Neural progenitor cell (in vitro differentiated cells): ENCODE results near the gene NT5C2. TPM values are rescaled to one million over a fixed set of nuclear protein-coding genes. Genes with fewer than 3 reads are reported as not detected.
"Not testable (repeated sequence)": the region's sequence is repeated elsewhere in the genome, so short reads cannot be mapped to it uniquely, and the experiment has no call there.

Experiments
- DNase-seq: peaks from one replicate; pipeline ENCODE4 v3.0.0-alpha.2; 2016; ENCODE audit warnings: low spot score
- H2AFZ ChIP-seq: fragments of 200-600 bp; sonication (generic); replicated peaks from 2 replicates; pipeline ENCODE4 v1.6.1; 2016; ENCODE audit warnings: antibody characterized with exemption
- H3F3A ChIP-seq: fragments of 200-600 bp; sonication (generic); 2 replicates; pipeline ENCODE4 v1.6.1; 2016; ENCODE audit warnings: antibody characterized with exemption, low read depth
- H3K27ac ChIP-seq: fragments of 200-600 bp; sonication (generic); 2 replicates; pipeline ENCODE4 v1.5.1; 2016; ENCODE audit warnings: mild to moderate bottlenecking
- H3K27me3 ChIP-seq: fragments of 200-600 bp; sonication (generic); 2 replicates; pipeline ENCODE4 v1.6.1; 2016; ENCODE audit warnings: mild to moderate bottlenecking, moderate library complexity
- H3K36me3 ChIP-seq: fragments of 200-600 bp; sonication (generic); 2 replicates; pipeline ENCODE4 v1.5.1; 2016
- H3K4me1 ChIP-seq: fragments of 200-600 bp; sonication (generic); 2 replicates; pipeline ENCODE4 v1.6.1; 2016; ENCODE audit warnings: mixed run types
- H3K4me2 ChIP-seq: fragments of 200-600 bp; sonication (generic); 2 replicates; pipeline ENCODE4 v1.6.1; 2016
- H3K4me3 ChIP-seq: fragments of 200-600 bp; sonication (generic); 2 replicates; pipeline ENCODE4 v1.5.1; 2016
- H3K79me2 ChIP-seq: fragments of 200-600 bp; sonication (generic); 2 replicates; pipeline ENCODE4 v1.6.1; 2016; ENCODE audit warnings: low read depth
- H3K9ac ChIP-seq: fragments of 200-600 bp; sonication (generic); 2 replicates; pipeline ENCODE4 v1.6.1; 2016
- H3K9me3 ChIP-seq: fragments of 200-600 bp; sonication (generic); 2 replicates; pipeline ENCODE4 v1.5.1; 2016; ENCODE audit warnings: low read depth
- H4K20me1 ChIP-seq: fragments of 200-600 bp; sonication (generic); 2 replicates; pipeline ENCODE4 v1.6.1; 2016; ENCODE audit warnings: low read depth
- H3K27ac Mint-ChIP-seq: 3 replicates; pipeline ENCODE4 v1.8.0; 2021; ENCODE audit warnings: mixed read lengths
- H3K27me3 Mint-ChIP-seq: 2 replicates; pipeline ENCODE4 v1.8.0; 2022; ENCODE audit warnings: low read depth, mild to moderate bottlenecking, inconsistent platforms, moderate library complexity, mixed read lengths; ENCODE audit not compliant: insufficient read depth
- H3K36me3 Mint-ChIP-seq: 3 replicates; pipeline ENCODE4 v1.8.0; 2021; ENCODE audit warnings: mixed read lengths
- H3K4me1 Mint-ChIP-seq: 3 replicates; pipeline ENCODE4 v1.8.0; 2021; ENCODE audit warnings: mixed read lengths
- H3K4me3 Mint-ChIP-seq: 3 replicates; pipeline ENCODE4 v1.8.0; 2021; ENCODE audit warnings: mild to moderate bottlenecking, moderate library complexity, mixed read lengths
- H3K9me3 Mint-ChIP-seq: 3 replicates; pipeline ENCODE4 v1.8.0; 2020; ENCODE audit warnings: mixed read lengths
- CTCF ChIP-seq: fragments of 200-600 bp; sonication (generic); IDR thresholded peaks from 2 replicates; pipeline ENCODE4 v1.5.1; 2017; ENCODE audit warnings: antibody characterized with exemption, mild to moderate bottlenecking
- EZH2 ChIP-seq: fragments of 200-600 bp; sonication (generic); IDR thresholded peaks from 2 replicates; pipeline ENCODE4 v1.6.1; 2017; ENCODE audit warnings: antibody characterized with exemption, mild to moderate bottlenecking, moderate library complexity
- EZH2phosphoT487 ChIP-seq: fragments of 200-600 bp; sonication (generic); IDR thresholded peaks from 2 replicates; pipeline ENCODE4 v1.6.1; 2017; ENCODE audit warnings: antibody characterized with exemption
- total RNA-seq: library from RNA; depleted of rRNA; stranded (reverse); fragments of >200 nt; gene quantifications from 2 replicates; pipeline ENCODE4 v1.2.3, GENCODE V29; 2015; ENCODE audit warnings: low replicate concordance

The NT5C2 gene
- total RNA-seq, 1 donor from 2014 or later: 63.6 TPM

- Histone ChIP-seq H3K27ac (no peak overlapping the region), H3K4me3 (no peak overlapping the region), H3K4me2 (no peak overlapping the region), H2AFZ (no peak overlapping the region), H3K79me2 (peaks cover 71% of the 10 kb centered on the region), H3K4me1 (peaks cover 12% of the 10 kb centered on the region), H3K9me3 (no peaks in the 10 kb centered on the region), H3K36me3 (peaks cover 3% of the 10 kb centered on the region), H3K27me3 (no peaks in the 10 kb centered on the region), H3K9ac (no peak overlapping the region), H4K20me1 (peaks cover 36% of the 10 kb centered on the region), H3F3A (peaks cover 6% of the 10 kb centered on the region)
- no peak for DNase-seq
- Mint-ChIP-seq H3K27me3 (no peaks in the 10 kb centered on the region), H3K36me3 (peaks cover 13% of the 10 kb centered on the region), H3K4me3 (no peak overlapping the region), H3K9me3 (no peaks in the 10 kb centered on the region), H3K4me1 (peaks cover 10% of the 10 kb centered on the region), H3K27ac (no peak overlapping the region)
- TF ChIP-seq EZH2: no peak
- no peak for TF ChIP-seq CTCF
- no peak for TF ChIP-seq EZH2phosphoT487
Observed at GRCh38 chr10:103181244-103181643, 11.8 kb downstream of the NT5C2 start.

- H3K27me3 Mint-ChIP-seq: no peaks in the 10 kb centered on the region
- H3K36me3 ChIP-seq: peaks cover 3% of the 10 kb centered on the region
- no peak overlapping the region for H3K9ac ChIP-seq
- no peak overlapping the region for H3K4me3 Mint-ChIP-seq
- H3K36me3 Mint-ChIP-seq: peaks cover 13% of the 10 kb centered on the region
- H3K4me1 Mint-ChIP-seq: peaks cover 10% of the 10 kb centered on the region
- H3K27ac Mint-ChIP-seq: no peak overlapping the region
- TF ChIP-seq EZH2phosphoT487: no peak
- peaks cover 12% of the 10 kb centered on the region for H3K4me1 ChIP-seq
- DNase-seq: no peak
- H3K27ac ChIP-seq: no peak overlapping the region
- peaks cover 35% of the 10 kb centered on the region for H4K20me1 ChIP-seq
- no peak overlapping the region for H3K4me3 ChIP-seq
- peaks cover 65% of the 10 kb centered on the region for H3K79me2 ChIP-seq
- peaks cover 6% of the 10 kb centered on the region for H3F3A ChIP-seq
- H3K9me3 Mint-ChIP-seq: no peaks in the 10 kb centered on the region
- no peak overlapping the region for H3K4me2 ChIP-seq
- no peaks in the 10 kb centered on the region for H3K9me3 ChIP-seq
- no peaks in the 10 kb centered on the region for H3K27me3 ChIP-seq
- H2AFZ ChIP-seq: no peak overlapping the region
Observed at GRCh38 chr10:103180491-103180890, 12.6 kb downstream of the NT5C2 start.

- no peaks in the 10 kb centered on the region for H3K27me3 ChIP-seq
- H3F3A ChIP-seq: peaks cover 6% of the 10 kb centered on the region
- H3K4me2 ChIP-seq: no peak overlapping the region
- no peak overlapping the region for H3K4me3 Mint-ChIP-seq
- no peak overlapping the region for H3K27ac Mint-ChIP-seq
- H3K36me3 Mint-ChIP-seq: peaks cover 17% of the 10 kb centered on the region
- TF ChIP-seq CTCF: no peak
- TF ChIP-seq EZH2: no peak
- no peak for TF ChIP-seq EZH2phosphoT487
- H3K4me1 Mint-ChIP-seq: no peaks in the 10 kb centered on the region
- H4K20me1 ChIP-seq: peaks cover 15% of the 10 kb centered on the region
- H3K79me2 ChIP-seq: peaks cover 34% of the 10 kb centered on the region
- H3K4me1 ChIP-seq: no peaks in the 10 kb centered on the region
- no peaks in the 10 kb centered on the region for H3K9me3 ChIP-seq
- peaks cover 9% of the 10 kb centered on the region for H3K36me3 ChIP-seq
- H3K9ac ChIP-seq: no peak overlapping the region
- no peak for DNase-seq
- no peak overlapping the region for H3K27ac ChIP-seq
- H3K27me3 Mint-ChIP-seq: no peaks in the 10 kb centered on the region
- H3K4me3 ChIP-seq: no peak overlapping the region
- H2AFZ ChIP-seq: no peak overlapping the region
- no peaks in the 10 kb centered on the region for H3K9me3 Mint-ChIP-seq
Observed at GRCh38 chr10:103177123-103177522, 15.9 kb downstream of the NT5C2 start.

GRCh38 chr10:103175580-103176285 is 17.3 kb downstream of the NT5C2 start:
- Histone ChIP-seq H4K20me1 (peaks cover 15% of the 10 kb centered on the region), H3K79me2 (peaks cover 29% of the 10 kb centered on the region)
- no peak overlapping the region for H3K4me3 Mint-ChIP-seq

GRCh38 chr10:103174324-103174723 is 18.7 kb downstream of the NT5C2 start:
- not testable (repeated sequence) for H3K27ac ChIP-seq, H3K9me3 Mint-ChIP-seq, H3K27me3 Mint-ChIP-seq, H3F3A ChIP-seq, H3K4me2 ChIP-seq, H3K4me1 Mint-ChIP-seq, H3K27me3 ChIP-seq, H3K4me1 ChIP-seq, H3K4me3 Mint-ChIP-seq, H3K36me3 ChIP-seq, DNase-seq, H2AFZ ChIP-seq, H3K27ac Mint-ChIP-seq, H3K9me3 ChIP-seq, H3K9ac ChIP-seq, H3K4me3 ChIP-seq
- H3K79me2 ChIP-seq: peaks cover 16% of the 10 kb centered on the region
- peaks cover 15% of the 10 kb centered on the region for H3K36me3 Mint-ChIP-seq
- peaks cover 11% of the 10 kb centered on the region for H4K20me1 ChIP-seq

More at GRCh38 chr10:103175580-103176285, 17.3 kb downstream of the NT5C2 start:
- no peaks in the 10 kb centered on the region for H3K27me3 Mint-ChIP-seq
- no peaks in the 10 kb centered on the region for H3K4me1 ChIP-seq
- no peak for DNase-seq
- H3K4me1 Mint-ChIP-seq: no peaks in the 10 kb centered on the region
- H3K36me3 Mint-ChIP-seq: peaks cover 18% of the 10 kb centered on the region
- H3K9me3 ChIP-seq: no peaks in the 10 kb centered on the region
- no peaks in the 10 kb centered on the region for H3K9me3 Mint-ChIP-seq
- no peak overlapping the region for H3K4me2 ChIP-seq
- no peak overlapping the region for H3K27ac Mint-ChIP-seq
- H3F3A ChIP-seq: no peaks in the 10 kb centered on the region
- H3K27ac ChIP-seq: peak overlapping the region; percentile 3
- peaks cover 8% of the 10 kb centered on the region for H3K36me3 ChIP-seq
- no peak overlapping the region for H3K9ac ChIP-seq
- H3K4me3 ChIP-seq: no peak overlapping the region
- TF ChIP-seq CTCF (no peak), EZH2phosphoT487 (no peak), EZH2 (no peak)
- H3K27me3 ChIP-seq: no peaks in the 10 kb centered on the region
- H2AFZ ChIP-seq: no peak overlapping the region
